HG03469 (cell line): ENCODE measurements around the gene TNRC6A.
"Not testable (repeated sequence)": the region's sequence is repeated elsewhere in the genome, so short reads cannot be mapped to it uniquely, and the experiment has no call there.

Experiments used
- ATAC-seq: cut with Tn5 transposase; IDR thresholded peaks from one replicate; pipeline ENCODE4 v1.9.1; 2021; ENCODE audit warnings: mild to moderate bottlenecking, moderate library complexity, moderate number of reproducible peaks; ENCODE audit not compliant: unreplicated experiment

Gene TNRC6A

GRCh38 chr16:24810951-24811843 lies 81.7 kb downstream of the TNRC6A start:
- no peak for ATAC-seq

GRCh38 chr16:24812813-24813212 lies 83.4 kb downstream of the TNRC6A start:
- not testable (repeated sequence) for ATAC-seq

- ATAC-seq = no peak
These were observed 85.6 kb downstream of the TNRC6A start for GRCh38 chr16:24815021-24815420.

- no peak for ATAC-seq
These were observed 87.2 kb downstream of the TNRC6A start for GRCh38 chr16:24816688-24817087.

- no peak for ATAC-seq
These were observed 90.1 kb downstream of the TNRC6A start for GRCh38 chr16:24819462-24820040.

GRCh38 chr16:24820522-24820921 lies 91.1 kb downstream of the TNRC6A start:
- ATAC-seq = no peak

GRCh38 chr16:24821129-24821528 lies 91.7 kb downstream of the TNRC6A start:
- ATAC-seq = no peak

GRCh38 chr16:24822542-24822941 lies 93.1 kb downstream of the TNRC6A start:
- ATAC-seq = no peak

- no peak for ATAC-seq
These were observed 93.5 kb downstream of the TNRC6A start for GRCh38 chr16:24822974-24823373.

GRCh38 chr16:24825696-24826095 lies 96.2 kb downstream of the TNRC6A start:
- ATAC-seq = no peak

GRCh38 chr16:24826096-24826690 lies 96.7 kb downstream of the TNRC6A start:
- no peak for ATAC-seq

GRCh38 chr16:24826817-24827566 lies 97.5 kb downstream of the TNRC6A start:
- ATAC-seq = no peak

- ATAC-seq = no peak
These were observed 99.7 kb downstream of the TNRC6A start for GRCh38 chr16:24829153-24829552.

GRCh38 chr16:24833352-24833751 lies 103.9 kb downstream of the TNRC6A start:
- no peak for ATAC-seq

GRCh38 chr16:24834459-24835335 lies 105.2 kb downstream of the TNRC6A start:
- no peak for ATAC-seq

GRCh38 chr16:24836836-24837235 lies 107.4 kb downstream of the TNRC6A start:
- ATAC-seq = no peak

GRCh38 chr16:24837969-24838368 lies 108.5 kb downstream of the TNRC6A start:
- no peak for ATAC-seq

- no peak for ATAC-seq
These were observed 109.3 kb downstream of the TNRC6A start for GRCh38 chr16:24838554-24839266.

GRCh38 chr16:24839347-24839972 lies 110.0 kb downstream of the TNRC6A start:
- ATAC-seq = no peak
